HepG2 (cell line): ENCODE measurements around the gene RAB1B. TPM values are rescaled to one million over a fixed set of nuclear protein-coding genes. Genes with fewer than 3 reads are reported as not detected.

Experiments used
- ATAC-seq: fragments of 200-7000 bp; cut with Tn5 transposase; 3 replicates; pipeline ENCODE4 v1.9.1; 2020; ENCODE audit warnings: mild to moderate bottlenecking, moderate library complexity
- BruUV-seq: library from RNA; stranded (reverse); fragments of 400-500 nt; replicated peaks from 2 replicates; lab custom pipeline; 2021; lab: Mats Ljungman, UMichigan
- CTCF ChIA-PET: fragments of 300-600 bp; formaldehyde crosslinking; extraction: SDS; loops from one replicate; lab custom pipeline; 2021; ENCODE audit warnings: low total read pairs, inconsistent platforms, low intra/inter-chr PET ratio; lab: Yijun Ruan, JAX
- POLR2A ChIA-PET: fragments of 350-600 bp; sonication (Branson Sonifier 250); formaldehyde crosslinking; loops from one replicate; lab custom pipeline; 2020; ENCODE audit warnings: antibody characterized with exemption, inconsistent platforms; lab: Yijun Ruan, JAX
- DNase-seq: peaks from one replicate; pipeline ENCODE4 v3.0.0-alpha.2; 2015; ENCODE audit warnings: low spot score
- FAIRE-seq: peaks from 3 replicates; lab custom pipeline; 2011; peaks lifted over from hg19 to GRCh38; lab: Jason Lieb, UNC
- H2AFZ ChIP-seq: one replicate; pipeline ENCODE4 v1.6.1; 2011; ENCODE audit warnings: low read length, inconsistent platforms
- H3K27ac ChIP-seq: fragments of 300-600 bp; 3 replicates; pipeline ENCODE4 v1.8.0; 2011; ENCODE audit warnings: mixed run types, mild to moderate bottlenecking, mixed read lengths, low read length, inconsistent platforms; ENCODE audit not compliant: insufficient read depth; ENCODE audit errors: extremely low read length
- H3K27me3 ChIP-seq, 2 experiments: fragments of 200-600 bp in 1 of 2; 2 replicates in 1 of 2; 3 replicates in 1 of 2; pipeline versions ENCODE4 v1.6.0 to v1.8.0; 2011; ENCODE audit warnings: low read length in 2 of 2, mild to moderate bottlenecking in 2 of 2, moderate library complexity in 2 of 2, inconsistent platforms in 1 of 2; ENCODE audit not compliant: insufficient read depth in 2 of 2, control insufficient read depth in 1 of 2
- H3K36me3 ChIP-seq, 2 experiments: fragments of 200-600 bp in 1 of 2; replicated peaks in 1 of 2; 2 replicates in 1 of 2; 3 replicates in 1 of 2; pipeline versions ENCODE4 v1.5.1 to v1.8.0; 2011; ENCODE audit warnings: low read length in 2 of 2, inconsistent platforms in 1 of 2; ENCODE audit not compliant: insufficient read depth in 2 of 2, control insufficient read depth in 1 of 2
- H3K4me1 ChIP-seq: 2 replicates; pipeline ENCODE4 v1.5.1; 2012; ENCODE audit warnings: low read length, inconsistent platforms; ENCODE audit not compliant: insufficient read depth
- H3K4me2 ChIP-seq: 2 replicates; pipeline ENCODE4 v1.6.0; 2011; ENCODE audit warnings: low read depth, low read length, inconsistent platforms
- H3K4me3 ChIP-seq, 3 experiments: fragments of 200-600 bp in 1 of 3; sonication (generic), shearing (Covaris generic) in 1 of 3; replicated peaks in 1 of 3; 2 replicates each; pipeline ENCODE4 v1.5.1; 2011 to 2016; ENCODE audit warnings: low read length in 3 of 3, inconsistent platforms in 2 of 3, low read depth in 2 of 3, mild to moderate bottlenecking in 2 of 3, control low read depth in 1 of 3, mixed read lengths in 1 of 3; ENCODE audit not compliant: insufficient read depth in 1 of 3
- H3K79me2 ChIP-seq: one replicate; pipeline ENCODE4 v1.6.1; 2011; ENCODE audit warnings: low read length, inconsistent platforms; ENCODE audit not compliant: insufficient read depth
- H3K9ac ChIP-seq: 2 replicates; pipeline ENCODE4 v1.6.0; 2011; ENCODE audit warnings: mild to moderate bottlenecking, low read depth, low read length, inconsistent platforms; ENCODE audit not compliant: insufficient read depth
- H3K9me3 ChIP-seq: 2 replicates; pipeline ENCODE4 v1.5.1; 2012; ENCODE audit warnings: mild to moderate bottlenecking, low read length
- H4K20me1 ChIP-seq: 2 replicates; pipeline ENCODE4 v1.6.0; 2011; ENCODE audit warnings: inconsistent platforms, mild to moderate bottlenecking, low read length, moderate library complexity; ENCODE audit not compliant: insufficient read depth
- RXRB ChIP-seq: IDR thresholded peaks from 2 replicates; pipeline ENCODE4 v1.6.1; 2016; ENCODE audit warnings: borderline replicate concordance, missing genetic modification reagents, missing compliant biosample characterization
- SIX4 ChIP-seq: sonication (generic); formaldehyde crosslinking; IDR thresholded peaks from 2 replicates; pipeline ENCODE4 v1.4.0; 2020; ENCODE audit warnings: missing genetic modification reagents
- ZNF607 ChIP-seq: sonication (generic); formaldehyde crosslinking; IDR thresholded peaks from 2 replicates; pipeline ENCODE4 v1.5.1; 2020; ENCODE audit warnings: missing genetic modification reagents, mild to moderate bottlenecking, borderline replicate concordance
- WGBS: methylation state at CpG from one replicate; pipeline ENCODE4 v1.1.6; 2017; ENCODE audit warnings: low lambda C conversion rate; 5-methylcytosine and 5-hydroxymethylcytosine counted together
- in situ Hi-C: cut with HindIII; loops from 2 replicates; pipeline ENCODE4 v1.10.0; 2017; ENCODE audit warnings: low pct_unique_long_range_greater_than_20kb; ENCODE audit not compliant: extremely low pct_ligation_motif_present
- intact Hi-C: fragments of 100-400 bp; cut with micrococcal nuclease; formaldehyde crosslinking; loops from one replicate; pipeline ENCODE4 v1.10.0; 2022; ENCODE audit not compliant: unreplicated experiment
- polyA plus RNA-seq, 8 experiments: library from polyadenylated mRNA; depleted of rRNA in 3 of 8; stranded (reverse) in 7 of 8; unstranded in 1 of 8; fragments of >200 nt; fragmentation: Illumina TruSeq in 4 of 8; extraction: Trizol in 4 of 8; gene quantifications; 2 replicates each; pipeline versions ENCODE4 v1.2.1 to v1.2.3, GENCODE V29; 2011 to 2016; ENCODE audit warnings: low read depth in 4 of 8, missing spikeins in 1 of 8, mixed read lengths in 1 of 8; ENCODE audit not compliant: insufficient read depth in 1 of 8
- total RNA-seq, 5 experiments: library from RNA; depleted of rRNA; stranded (reverse); fragments of >200 nt; fragmentation: Illumina TruSeq; extraction: Trizol; gene quantifications; 2 replicates each; pipeline ENCODE4 v1.2.3, GENCODE V29; 2016; ENCODE audit warnings: low read depth in 1 of 5
- TF ChIP-seq, protein P1 (sequence below): sonication (generic); formaldehyde crosslinking; IDR thresholded peaks from 2 replicates; pipeline ENCODE4 v1.4.0; 2020; ENCODE audit warnings: mild to moderate bottlenecking, missing genetic modification reagents, borderline replicate concordance

Gene RAB1B
- total and polyA plus RNA-seq, 2 of the 13 experiments (the other 11 are each of a cell fraction or from before 2014, with no cell fraction given): 77.9 to 87.9 TPM

DNA sequence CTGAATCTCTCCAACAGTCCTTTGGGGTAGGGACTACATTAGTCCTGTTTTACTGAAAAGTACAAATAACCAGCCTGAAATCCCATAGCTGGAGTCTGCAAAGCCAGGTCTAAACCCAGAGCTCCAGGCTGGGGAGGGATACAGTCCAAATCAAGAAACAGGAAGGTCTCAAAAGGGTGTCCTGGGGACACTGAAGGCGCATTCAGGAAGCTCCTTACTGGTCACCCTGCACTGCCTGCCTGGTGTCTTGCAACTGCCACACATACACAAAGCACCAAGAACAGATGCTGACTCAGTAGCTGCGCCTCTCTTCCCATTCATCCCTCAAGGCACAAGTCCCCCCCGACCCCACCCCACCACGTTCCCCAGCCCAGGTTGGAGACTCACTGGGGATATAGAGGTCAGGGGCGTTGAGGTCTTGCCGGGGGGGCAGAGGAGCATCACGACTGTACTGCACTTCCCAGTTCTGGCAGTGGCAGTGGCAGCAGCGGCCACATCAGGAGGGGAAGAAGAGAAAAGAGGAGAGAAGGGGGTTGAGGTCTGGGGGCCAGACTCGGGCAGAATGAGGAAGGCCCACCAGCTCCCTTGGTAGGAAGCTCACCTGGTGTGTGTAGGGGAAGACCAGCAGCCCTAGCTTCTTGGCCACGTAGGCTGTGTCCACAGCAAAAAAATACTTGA lies 18.9 kb downstream of the RAB1B start:
- 83% methylated on average over 10 of the region's 10 CpGs for WGBS
- CTCF ChIA-PET: no interaction called here
- H3K9me3 ChIP-seq: no peaks in the 10 kb centered on the region
- BruUV-seq: no TSS peak
- H3K9ac ChIP-seq: peak overlapping the region; percentile 96; the same call in 1 of the 2 replicates
- no peak for ATAC-seq
- peaks cover 5 to 23% of the 10 kb centered on the region in 2 experiments; a peak in 4 of 5 replicates for H3K36me3 ChIP-seq
- peaks cover 0 to 10% of the 10 kb centered on the region in 2 experiments; a peak in 4 of 5 replicates for H3K27me3 ChIP-seq
- peak overlapping the region; percentile 79 to 95 (median 88) for H3K4me3 ChIP-seq
- H3K79me2 ChIP-seq: peaks cover 29% of the 10 kb centered on the region
- peak overlapping the region; percentile 94 for H3K4me2 ChIP-seq
- no peak for FAIRE-seq
- TF ChIP-seq, protein P1, sequence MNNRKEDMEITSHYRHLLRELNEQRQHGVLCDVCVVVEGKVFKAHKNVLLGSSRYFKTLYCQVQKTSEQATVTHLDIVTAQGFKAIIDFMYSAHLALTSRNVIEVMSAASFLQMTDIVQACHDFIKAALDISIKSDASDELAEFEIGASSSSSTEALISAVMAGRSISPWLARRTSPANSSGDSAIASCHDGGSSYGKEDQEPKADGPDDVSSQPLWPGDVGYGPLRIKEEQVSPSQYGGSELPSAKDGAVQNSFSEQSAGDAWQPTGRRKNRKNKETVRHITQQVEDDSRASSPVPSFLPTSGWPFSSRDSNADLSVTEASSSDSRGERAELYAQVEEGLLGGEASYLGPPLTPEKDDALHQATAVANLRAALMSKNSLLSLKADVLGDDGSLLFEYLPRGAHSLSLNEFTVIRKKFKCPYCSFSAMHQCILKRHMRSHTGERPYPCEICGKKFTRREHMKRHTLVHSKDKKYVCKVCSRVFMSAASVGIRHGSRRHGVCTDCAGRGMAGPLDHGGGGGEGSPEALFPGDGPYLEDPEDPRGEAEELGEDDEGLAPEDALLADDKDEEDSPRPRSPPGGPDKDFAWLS (CRISPR knock-in tag): no peak
- TF ChIP-seq RXRB (CRISPR knock-in tag): no peak
- TF ChIP-seq ZNF607: no peak
- TF ChIP-seq SIX4 (CRISPR knock-in tag): no peak
- TF ChIP-seq, all 625 proteins: peak for 0
- H2AFZ ChIP-seq: no peak overlapping the region
- in situ Hi-C loops (no loop called here), intact Hi-C loops (no loop called here)
- peak overlapping the region; percentile 97 for H3K27ac ChIP-seq
- POLR2A ChIA-PET: interaction anchor here (2.1 to 5.7 kb wide), 5 partner anchors 7 to 193 kb away, joined by 9 to 121 read pairs (median 28); partner anchors contain the start of genes CD248, DPP3 and RAB1B
- H3K4me1 ChIP-seq: peaks cover 61% of the 10 kb centered on the region
- H4K20me1 ChIP-seq: no peaks in the 10 kb centered on the region
- DNase-seq: no peak
